GM12801 (cell line): ENCODE measurements around the gene OOSP1.

ENCODE experiments used
- TF ChIP-seq, protein P1 (sequence below): IDR thresholded peaks from one replicate; pipeline ENCODE4 v1.5.1; 2011; ENCODE audit warnings: control low read depth; ENCODE audit not compliant: insufficient read length; ENCODE audit errors: extremely low read depth

OOSP1 gene

DNA sequence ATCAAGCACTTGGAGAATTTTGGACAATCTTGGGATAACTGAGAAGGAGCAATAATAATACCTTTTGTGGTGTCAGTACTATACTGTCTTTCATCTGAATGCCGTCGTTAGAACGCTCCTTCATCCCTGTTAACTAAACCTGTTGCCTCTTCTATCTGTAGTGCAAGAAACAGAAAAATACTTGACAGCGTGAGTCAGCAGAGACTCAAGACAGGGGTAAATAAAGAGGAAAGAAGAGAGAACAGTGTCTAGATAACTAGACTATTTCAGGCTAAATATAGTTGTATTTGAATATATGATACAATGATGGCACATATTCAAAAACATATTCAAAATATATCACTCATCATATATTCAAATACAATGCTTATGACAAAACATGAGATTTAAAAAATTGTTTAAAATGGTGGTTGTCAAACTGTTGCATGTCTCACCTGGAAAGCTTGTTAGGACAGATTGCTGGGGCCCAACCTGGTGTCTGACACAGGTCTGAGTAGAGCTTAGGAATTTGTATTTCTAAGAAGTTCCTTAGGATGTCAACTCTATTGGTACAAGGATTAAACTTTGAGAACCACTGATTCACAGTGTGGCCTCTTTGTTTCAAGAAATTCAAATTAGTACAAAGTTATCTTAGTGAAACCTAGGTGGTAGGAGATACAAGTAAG lies 43.0 kb downstream of the OOSP1 start:
- TF ChIP-seq, protein P1, sequence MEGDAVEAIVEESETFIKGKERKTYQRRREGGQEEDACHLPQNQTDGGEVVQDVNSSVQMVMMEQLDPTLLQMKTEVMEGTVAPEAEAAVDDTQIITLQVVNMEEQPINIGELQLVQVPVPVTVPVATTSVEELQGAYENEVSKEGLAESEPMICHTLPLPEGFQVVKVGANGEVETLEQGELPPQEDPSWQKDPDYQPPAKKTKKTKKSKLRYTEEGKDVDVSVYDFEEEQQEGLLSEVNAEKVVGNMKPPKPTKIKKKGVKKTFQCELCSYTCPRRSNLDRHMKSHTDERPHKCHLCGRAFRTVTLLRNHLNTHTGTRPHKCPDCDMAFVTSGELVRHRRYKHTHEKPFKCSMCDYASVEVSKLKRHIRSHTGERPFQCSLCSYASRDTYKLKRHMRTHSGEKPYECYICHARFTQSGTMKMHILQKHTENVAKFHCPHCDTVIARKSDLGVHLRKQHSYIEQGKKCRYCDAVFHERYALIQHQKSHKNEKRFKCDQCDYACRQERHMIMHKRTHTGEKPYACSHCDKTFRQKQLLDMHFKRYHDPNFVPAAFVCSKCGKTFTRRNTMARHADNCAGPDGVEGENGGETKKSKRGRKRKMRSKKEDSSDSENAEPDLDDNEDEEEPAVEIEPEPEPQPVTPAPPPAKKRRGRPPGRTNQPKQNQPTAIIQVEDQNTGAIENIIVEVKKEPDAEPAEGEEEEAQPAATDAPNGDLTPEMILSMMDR = no peak

DNA sequence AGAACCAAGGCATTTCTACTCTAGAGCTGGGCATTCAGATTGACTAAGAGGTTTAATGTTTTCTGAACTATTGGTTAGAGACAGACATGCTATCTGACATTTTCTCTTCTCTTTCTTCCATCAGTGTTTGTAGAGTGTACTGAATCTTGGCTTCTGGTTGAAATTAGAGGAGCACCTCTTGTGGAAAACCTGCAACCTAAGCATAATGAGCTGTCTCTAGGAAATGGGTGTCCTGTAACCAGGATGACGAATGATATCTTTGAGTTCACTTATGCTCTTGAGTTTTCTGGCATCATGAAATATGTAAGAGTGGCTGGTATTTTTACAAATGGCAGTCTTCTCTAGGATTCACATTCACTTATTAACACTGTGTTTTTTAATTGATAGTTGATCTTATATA lies 45.0 kb downstream of the OOSP1 start:
- TF ChIP-seq, protein P1 = no peak

DNA sequence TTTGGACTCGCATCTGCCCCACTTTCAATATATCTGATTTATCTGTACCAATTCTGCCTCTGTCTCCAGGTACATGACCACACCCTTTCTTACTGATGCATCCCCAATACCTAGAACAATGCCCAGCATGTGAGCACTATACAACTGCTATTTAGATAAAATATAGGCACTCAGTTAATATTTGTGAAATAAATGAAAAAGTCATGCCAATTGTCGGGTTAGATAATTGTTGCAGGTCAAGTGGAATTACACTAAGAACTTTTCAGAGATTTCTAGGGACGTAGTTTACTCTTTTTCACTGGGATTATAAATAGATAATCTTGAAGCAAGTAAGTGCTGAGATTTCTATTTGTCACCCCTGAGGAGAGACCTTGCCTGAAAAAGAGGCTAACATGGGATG lies 46.1 kb downstream of the OOSP1 start:
- TF ChIP-seq, protein P1 = no peak

DNA sequence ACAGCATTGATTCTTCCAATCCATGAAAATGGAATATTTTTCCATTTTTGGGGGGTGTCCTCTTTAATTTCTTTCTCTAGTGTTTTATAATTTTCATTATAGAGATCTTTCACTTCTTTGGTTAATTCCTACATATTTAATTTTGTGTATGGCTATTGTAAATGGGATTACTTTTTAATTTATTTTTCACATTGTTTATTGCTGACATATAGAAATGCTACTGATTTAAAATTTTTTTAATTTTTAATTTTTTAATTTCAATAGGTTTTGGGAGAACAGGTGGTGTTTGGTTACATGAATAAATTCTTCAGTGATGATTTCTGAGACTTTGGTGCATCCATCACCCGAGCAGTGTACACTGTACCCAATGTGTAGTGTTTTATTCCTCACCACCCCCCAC lies 52.2 kb downstream of the OOSP1 start:
- TF ChIP-seq, protein P1 = no peak

DNA sequence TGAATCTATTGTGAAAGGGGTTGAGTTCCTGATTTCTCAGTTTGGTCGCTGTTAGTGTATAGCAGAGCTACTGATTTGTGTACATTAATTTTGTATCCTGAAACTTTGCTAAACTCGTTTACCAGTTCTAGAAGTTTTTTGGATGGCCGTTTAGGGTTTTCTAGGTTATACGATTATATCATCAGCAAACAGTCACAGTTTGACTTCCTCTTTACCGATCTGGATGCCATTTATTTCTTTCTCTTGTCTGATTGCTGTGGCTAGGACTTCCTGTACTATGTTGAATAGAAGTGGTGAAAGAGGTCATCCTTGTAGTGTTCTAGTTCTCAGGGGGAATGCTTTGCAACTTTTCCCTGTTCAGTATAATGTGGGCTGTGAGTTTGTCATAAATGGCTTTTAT lies 54.2 kb downstream of the OOSP1 start:
- TF ChIP-seq, protein P1 = no peak

DNA sequence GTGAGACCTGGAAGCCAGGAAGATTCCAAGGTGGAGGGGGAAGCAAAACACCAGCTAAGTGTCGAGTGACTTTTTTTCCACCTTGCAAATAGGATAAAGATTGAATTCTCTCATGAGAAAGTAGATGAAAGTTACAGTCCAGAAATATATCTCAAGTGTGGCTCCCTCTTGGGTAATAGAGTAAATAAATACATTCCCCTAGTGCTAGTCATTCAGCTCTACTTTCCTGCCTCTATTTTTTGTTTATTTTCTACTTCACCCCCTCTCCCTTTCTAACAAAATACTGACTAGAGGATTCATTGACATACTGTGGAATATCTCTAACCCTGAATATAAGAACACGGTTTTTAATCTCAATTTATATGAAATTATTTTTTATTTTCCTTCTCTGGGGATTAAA lies 59.6 kb downstream of the OOSP1 start:
- TF ChIP-seq, protein P1 = no peak

DNA sequence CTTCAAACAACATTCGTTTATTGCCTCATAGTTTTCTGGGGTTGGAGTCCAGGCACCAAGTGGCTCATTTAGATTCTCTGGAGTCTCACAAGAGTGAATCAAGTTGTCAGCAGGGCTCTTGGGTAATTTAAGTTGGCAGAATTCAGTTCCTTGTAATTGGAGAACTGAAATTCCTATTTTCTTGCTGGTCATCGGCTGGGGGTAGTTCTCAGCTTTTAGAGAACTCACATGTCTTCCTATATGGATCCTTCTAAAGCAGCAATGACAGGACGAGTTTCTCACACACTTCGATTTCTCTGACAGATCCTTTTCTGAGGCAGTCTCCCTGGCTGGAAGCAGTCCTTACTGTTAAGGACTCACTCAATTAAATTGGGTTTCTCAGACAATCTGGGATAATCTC lies 61.5 kb downstream of the OOSP1 start:
- TF ChIP-seq, protein P1 = no peak

DNA sequence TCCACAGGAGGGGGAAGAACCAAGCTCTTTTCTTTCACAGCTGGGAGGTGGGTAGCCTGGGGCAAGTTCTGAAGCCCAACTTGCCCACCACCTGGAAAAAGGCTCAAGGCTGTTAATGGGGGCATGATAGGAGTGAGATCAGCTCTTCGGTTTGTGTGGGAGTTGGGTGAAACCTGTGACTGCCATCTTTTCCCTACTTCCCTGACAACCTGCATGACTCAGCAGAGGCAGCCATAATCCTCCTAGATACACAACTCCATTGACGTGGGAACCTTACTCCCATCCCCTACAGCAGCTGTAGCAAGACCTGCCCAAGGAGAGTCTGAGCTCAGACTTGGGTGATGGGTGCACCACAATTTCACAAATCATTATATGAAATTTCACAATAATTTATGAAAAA lies 65.5 kb downstream of the OOSP1 start:
- TF ChIP-seq, protein P1 = no peak
